HUDEP-2 (cell line): Measurements from ENCODE around the gene INS.
A peak's percentile ranks its signal among the peaks of the same experiment; 100 is the strongest.

Experiments
- DNase-seq, 76 experiments: peaks; one replicate each; lab custom pipeline; 2025; ENCODE audit not compliant: unreplicated experiment in 76 of 76; lab: John Stamatoyannopoulos, UW

The INS gene

GRCh38 chr11:2149864-2150847 is 10.9 kb downstream of the INS start:
- DNase-seq = peak in 2 of 76 experiments; percentile 7 to 13

- DNase-seq = no peak
These were observed 11.5 kb downstream of the INS start for GRCh38 chr11:2149460-2149859.

- DNase-seq = no peak
These were observed 12.4 kb downstream of the INS start for GRCh38 chr11:2148595-2148994.

- DNase-seq = no peak
These were observed 13.6 kb downstream of the INS start for GRCh38 chr11:2147391-2147790.

- no peak for DNase-seq
These were observed 15.0 kb downstream of the INS start for GRCh38 chr11:2146051-2146450.

- DNase-seq = no peak
These were observed 16.3 kb downstream of the INS start for GRCh38 chr11:2144544-2145248.

GRCh38 chr11:2143799-2144543 is 17.0 kb downstream of the INS start:
- DNase-seq = no peak

- no peak for DNase-seq
These were observed 17.6 kb downstream of the INS start for GRCh38 chr11:2143477-2143798.

GRCh38 chr11:2142762-2143202 is 18.2 kb downstream of the INS start:
- no peak for DNase-seq

- no peak for DNase-seq
These were observed 18.7 kb downstream of the INS start for GRCh38 chr11:2142300-2142759.

- DNase-seq = no peak
These were observed 20.3 kb downstream of the INS start for GRCh38 chr11:2140411-2141400.

- DNase-seq = no peak
These were observed 21.2 kb downstream of the INS start for GRCh38 chr11:2139621-2140337.

- no peak for DNase-seq
These were observed 21.9 kb downstream of the INS start, which contains the start of gene IGF2 for GRCh38 chr11:2139123-2139521. IGF2 (minus strand) TSS chr11:2139389; CDS start chr11:2135523, 3,866 bp downstream.

- no peak for DNase-seq
These were observed 22.4 kb downstream of the INS start for GRCh38 chr11:2138431-2139122.

- DNase-seq = no peak
These were observed 23.0 kb downstream of the INS start for GRCh38 chr11:2138068-2138430.

- no peak for DNase-seq
These were observed 23.6 kb downstream of the INS start for GRCh38 chr11:2137202-2138067.

GRCh38 chr11:2136952-2137201 is 24.1 kb downstream of the INS start:
- no peak for DNase-seq
